Pancreas (tissue), 10 donors: Measurements from ENCODE around the gene SGMS1. TPM values are rescaled to one million over a fixed set of nuclear protein-coding genes. Genes with fewer than 3 reads are reported as not detected.
A peak's percentile ranks its signal among the peaks of the same experiment; 100 is the strongest.

Experiments used
- ATAC-seq, 4 donors: fragments of 200-7000 bp; cut with Tn5 transposase; one replicate each; pipeline versions ENCODE4 v1.8.0 to v1.9.1; 2020; ENCODE audit warnings: mild to moderate bottlenecking in 4 of 4, moderate library complexity in 4 of 4
- DNase-seq, 6 donors: peaks; one replicate each; pipeline ENCODE4 v3.0.0-alpha.2; 2020
- FAIRE-seq: peaks from 2 replicates; lab custom pipeline; 2012; peaks lifted over from hg19 to GRCh38; lab: Jason Lieb, UNC
- H3K27ac ChIP-seq, 4 donors: fragments of 200-600 bp; sonication (generic); 1 replicate in 3 of 4; 2 replicates in 1 of 4; pipeline versions ENCODE4 v1.5.0 to v1.8.0; 2020
- H3K27me3 ChIP-seq, 4 donors: fragments of 200-600 bp; one replicate each; pipeline ENCODE4 v1.8.0; 2021
- H3K36me3 ChIP-seq, 3 donors: fragments of 200-600 bp; sonication (generic) in 1 of 3; one replicate each; pipeline versions ENCODE4 v1.5.0 to v1.8.0; 2020 to 2021
- H3K4me1 ChIP-seq, 3 donors: fragments of 200-600 bp; one replicate each; pipeline ENCODE4 v1.8.0; 2021
- H3K4me3 ChIP-seq, 4 donors: fragments of 200-600 bp; sonication (generic) in 2 of 4; one replicate each; pipeline versions ENCODE4 v1.5.0 to v1.8.0; 2020 to 2021
- H3K9me3 ChIP-seq, 4 donors: fragments of 200-600 bp; one replicate each; pipeline ENCODE4 v1.8.0; 2021
- CTCF ChIP-seq, 4 donors: fragments of 200-600 bp; sonication (generic) in 3 of 4; IDR thresholded peaks; one replicate each; pipeline versions ENCODE4 v1.5.0 to v1.8.0; 2021; ENCODE audit warnings: antibody characterized with exemption in 4 of 4
- WGBS, 2 donors: extraction: QIAGEN DNeasy Blood & Tissue Kit; methylation state at CpG; one replicate each; pipeline ENCODE4 v1.1.7; 2013; 5-methylcytosine and 5-hydroxymethylcytosine counted together
- intact Hi-C, 3 donors: fragments of 100-400 bp; cut with DNase I; formaldehyde crosslinking; loops; one replicate each; pipeline versions ENCODE4 v1.11.1 to v1.14.2; 2022
- polyA plus RNA-seq, 2 donors: library from polyadenylated mRNA; stranded (reverse); fragments of 200-250 nt; gene quantifications; one replicate each; pipeline ENCODE4 v1.2.3, GENCODE V29; 2013
- total RNA-seq, 6 donors: library from RNA; stranded (reverse); fragmentation: NEBNext Ultra II Directional in 4 of 6; extraction: Animal tissue kit (Norgen Biotek cat#: 25700) in 4 of 6; gene quantifications; one replicate each; pipeline versions ENCODE4 v1.2.1 to v1.2.4, GENCODE V29; 2021 to 2023
- donor health status: healthy with polysubstance abuse.
- donor health status: DM: no; HTN: no; CAD: no; lungs with moderate emphysema.
- donor health status: DM: no; HTN: no; CAD: no.
- donor health status: control.
- donor health status: control.
- donor health status: Bipolar disorder and iron deficiency.
- donor health status: DM: yes; HTN: yes; CAD: no.
- donor health status: DM: no; HTN: no; CAD: no.
- donor health status: DM: no; HTN: no; CAD: no.
- donor health status: DM: yes; HTN: yes; CAD: no.

The SGMS1 gene
- total and polyA plus RNA-seq, 8 donors: 4.8 to 21.6 (median 13.2) TPM

DNA sequence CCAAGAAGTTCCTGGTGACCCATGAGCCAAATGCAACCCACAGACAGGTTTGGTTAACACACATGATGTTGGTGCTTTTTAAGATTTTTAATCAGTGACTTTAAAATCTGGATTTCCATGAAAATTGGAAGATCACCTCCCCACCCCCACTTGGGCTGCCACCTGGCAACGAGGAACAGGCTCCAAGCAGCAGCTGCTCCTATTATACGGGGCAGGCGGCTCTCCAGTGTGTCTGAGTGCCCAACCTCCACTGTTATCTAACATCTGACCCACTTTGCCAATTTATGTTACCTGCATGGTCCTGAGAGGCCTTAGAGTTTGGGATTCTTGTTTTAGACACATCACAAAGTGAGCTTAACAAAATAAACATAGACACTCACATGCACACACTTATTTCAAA lies 56.4 kb downstream of the SGMS1 start:
- ATAC-seq (peak; percentile 65 to 83 (median 78)), FAIRE-seq (no peak), DNase-seq (peak in 5 of 6 donors; percentile 33 to 62 (median 53))
- Histone ChIP-seq H3K4me3 (no peak overlapping the region), H3K27ac (no peak overlapping the region), H3K36me3 (no peaks in the 10 kb centered on the region), H3K9me3 (no peaks in the 10 kb centered on the region), H3K4me1 (peaks cover 21 to 50% (median 22%) of the 10 kb centered on the region in 3 donors), H3K27me3 (no peaks in the 10 kb centered on the region)
- WGBS, 2 donors: 13 to 16% methylated on average over 3 of the region's 3 CpGs
- intact Hi-C loops: loop anchor here in 1 of 3 donors (5.0 kb wide), 1 partner anchor 45 kb away; no protein-coding TSS in a partner anchor
- TF ChIP-seq CTCF (IDR thresholded peaks at IDR 0.05): no peak

DNA sequence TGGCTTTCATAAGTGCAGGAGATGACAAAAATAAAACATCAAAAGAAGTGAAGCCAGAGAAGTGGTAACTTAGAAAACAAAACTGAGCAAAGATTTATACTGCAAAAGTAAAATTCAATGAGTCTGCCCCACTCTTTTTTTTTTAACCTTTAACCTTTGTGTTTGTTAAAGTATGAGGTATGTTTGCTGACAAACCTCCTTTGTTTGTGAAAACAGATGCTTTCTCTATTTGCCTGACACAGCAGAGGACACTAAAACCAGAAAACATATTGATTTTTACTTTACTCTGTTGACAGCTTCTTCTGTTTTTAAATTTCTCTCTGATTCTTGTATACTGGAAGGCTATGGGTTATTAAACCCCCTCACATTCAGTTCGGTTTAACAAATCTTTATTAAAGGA lies 57.6 kb downstream of the SGMS1 start:
- whole genome bisulfite sequencing, 2 donors: 0 to 33% methylated on average over 1 of the region's 1 CpG
- ATAC-seq (no peak), FAIRE-seq (no peak)

GRCh38 chr10:50565301-50566083 lies 58.3 kb downstream of the SGMS1 start:
- H3K27me3 ChIP-seq: no peaks in the 10 kb centered on the region
- no peak overlapping the region for H3K4me3 ChIP-seq
- 92 to 94% methylated on average over 9 of the region's 9 CpGs for WGBS, 2 donors
- peaks cover 19 to 49% (median 19%) of the 10 kb centered on the region in 3 donors for H3K4me1 ChIP-seq
- DNase-seq (no peak), FAIRE-seq (no peak), ATAC-seq (no peak)
- no peaks in the 10 kb centered on the region for H3K36me3 ChIP-seq
- no peak overlapping the region for H3K27ac ChIP-seq
- H3K9me3 ChIP-seq: no peaks in the 10 kb centered on the region
- no peak for TF ChIP-seq CTCF (IDR thresholded peaks at IDR 0.05)
- intact Hi-C loops: loop anchor here in 1 of 3 donors (5.0 kb wide), 1 partner anchor 47 kb away; no protein-coding TSS in a partner anchor

More for the DNA sequence above, 57.6 kb downstream of the SGMS1 start:
- intact Hi-C loops: loop anchor here in 1 of 3 donors (5.0 kb wide), 1 partner anchor 46 kb away; no protein-coding TSS in a partner anchor
- no peak overlapping the region for H3K27ac ChIP-seq
- DNase-seq: no peak
- no peaks in the 10 kb centered on the region for H3K27me3 ChIP-seq
- no peak overlapping the region for H3K4me3 ChIP-seq
- H3K4me1 ChIP-seq: peaks cover 16 to 45% (median 17%) of the 10 kb centered on the region in 3 donors
- H3K36me3 ChIP-seq: no peaks in the 10 kb centered on the region
- no peak for TF ChIP-seq CTCF (IDR thresholded peaks at IDR 0.05)
- H3K9me3 ChIP-seq: no peaks in the 10 kb centered on the region

GRCh38 chr10:50563906-50564305 lies 59.9 kb downstream of the SGMS1 start:
- FAIRE-seq: no peak
- intact Hi-C loops: no loop called here
- ATAC-seq: peak; percentile 70 to 79 (median 78)

More at GRCh38 chr10:50563906-50564305, 59.9 kb downstream of the SGMS1 start:
- TF ChIP-seq CTCF (IDR thresholded peaks at IDR 0.05): no peak
- peak in 4 of 6 donors; percentile 30 to 51 (median 44) for DNase-seq
- Histone ChIP-seq H3K4me1 (peaks cover 18 to 49% (median 19%) of the 10 kb centered on the region in 3 donors), H3K36me3 (no peaks in the 10 kb centered on the region), H3K27me3 (no peaks in the 10 kb centered on the region), H3K27ac (peak overlapping the region in 2 of 4 donors; percentile 13 to 42), H3K9me3 (no peaks in the 10 kb centered on the region), H3K4me3 (no peak overlapping the region)
- 42 to 45% methylated on average over 5 of the region's 5 CpGs for WGBS, 2 donors
